ENCODE data around the gene THRSP.
"Not testable (repeated sequence)": the region's sequence is repeated elsewhere in the genome, so short reads cannot be mapped to it uniquely, and the experiment has no call there.

GRCh38 chr11:78041380-78041719 lies 22.3 kb upstream of the THRSP start:
- not testable (repeated sequence) for TF ChIP-seq CTCF (optimal IDR thresholded peaks at IDR 0.05 in 1 of 3, IDR thresholded peaks at IDR 0.05 in 1 of 3, conservative IDR thresholded peaks at IDR 0.05 in 1 of 3; ENCODE audit: extremely low read depth in 1 of 3, insufficient read depth in 2 of 3, low read length in 3 of 3); EZH2 (IDR thresholded peaks at IDR 0.05; ENCODE audit: low read length)
